Panc1 (cell line): ENCODE measurements around the gene RASL11B. TPM values are rescaled to one million over a fixed set of nuclear protein-coding genes. Genes with fewer than 3 reads are reported as not detected.

Experiments
- ATAC-seq: fragments of 200-7000 bp; cut with Tn5 transposase; 2 replicates; pipeline ENCODE4 v1.9.1; 2020; ENCODE audit warnings: mild to moderate bottlenecking, moderate library complexity
- BruUV-seq: library from RNA; stranded (reverse); fragments of 400-500 nt; replicated peaks from 2 replicates; lab custom pipeline; 2021; lab: Mats Ljungman, UMichigan
- CTCF ChIA-PET: fragments of 300-600 bp; sonication (Branson Sonifier 250); formaldehyde crosslinking; loops from one replicate; lab custom pipeline; 2022; ENCODE audit warnings: antibody characterized with exemption; lab: Charles Lee
- POLR2A ChIA-PET: fragments of 300-600 bp; sonication (Branson Sonifier 250); formaldehyde crosslinking; loops from one replicate; lab custom pipeline; 2022; ENCODE audit warnings: antibody characterized with exemption; lab: Charles Lee
- DNase-seq: peaks from one replicate; pipeline ENCODE4 v3.0.0-alpha.2; 2010; ENCODE audit warnings: low read depth, low spot score
- H3K27ac ChIP-seq: 2 replicates; pipeline ENCODE4 v1.5.1; 2011; ENCODE audit warnings: mild to moderate bottlenecking, low read length, inconsistent platforms
- H3K27me3 ChIP-seq: fragments of 200-500 bp; sonication (Bioruptor generic); 2 replicates; pipeline ENCODE4 v1.6.0; 2014; ENCODE audit warnings: low read length, inconsistent platforms; ENCODE audit not compliant: control insufficient read depth, insufficient read depth
- H3K36me3 ChIP-seq: fragments of 200-500 bp; sonication (Bioruptor generic); 2 replicates; pipeline ENCODE4 v1.5.1; 2014; ENCODE audit warnings: inconsistent platforms, mild to moderate bottlenecking, low read length, moderate library complexity; ENCODE audit not compliant: control insufficient read depth, insufficient read depth
- H3K4me1 ChIP-seq: 2 replicates; pipeline ENCODE4 v1.5.1; 2011; ENCODE audit warnings: inconsistent platforms, mild to moderate bottlenecking, low read length, moderate library complexity; ENCODE audit not compliant: control insufficient read depth, insufficient read depth
- H3K4me3 ChIP-seq, 2 experiments: 2 replicates each; pipeline ENCODE4 v1.5.1; 2011 to 2012; ENCODE audit warnings: low read depth in 2 of 2, low read length in 2 of 2, mild to moderate bottlenecking in 2 of 2, inconsistent platforms in 1 of 2, moderate library complexity in 1 of 2
- H3K9me3 ChIP-seq: fragments of 200-500 bp; sonication (Bioruptor generic); 2 replicates; pipeline ENCODE4 v1.5.1; 2014; ENCODE audit warnings: low read depth, mild to moderate bottlenecking, inconsistent platforms, low read length, moderate library complexity; ENCODE audit not compliant: control insufficient read depth, insufficient read depth
- POLR2AphosphoS5 ChIP-seq: IDR thresholded peaks from 2 replicates; pipeline ENCODE4 v1.6.1; 2012; ENCODE audit warnings: mild to moderate bottlenecking, low read depth, low read length, moderate library complexity
- SIN3A ChIP-seq: IDR thresholded peaks from 2 replicates; pipeline ENCODE4 v1.6.1; 2012; ENCODE audit warnings: low read depth, mild to moderate bottlenecking, low read length, moderate library complexity, borderline replicate concordance; ENCODE audit not compliant: insufficient read depth
- TCF7L2 ChIP-seq: IDR thresholded peaks from 2 replicates; pipeline ENCODE4 v1.6.1; 2011; ENCODE audit warnings: mild to moderate bottlenecking, low read depth, low read length, inconsistent platforms
- in situ Hi-C: cut with HindIII; loops from 2 replicates; pipeline ENCODE4 v1.10.0; 2016; ENCODE audit warnings: low sequenced_read_pairs, low pct_unique_long_range_greater_than_20kb
- intact Hi-C: fragments of 100-400 bp; cut with micrococcal nuclease; formaldehyde crosslinking; loops from one replicate; pipeline ENCODE4 v1.10.0; 2022; ENCODE audit not compliant: unreplicated experiment
- total RNA-seq: library from RNA; stranded (reverse); gene quantifications from one replicate; pipeline ENCODE4 v1.2.1, GENCODE V29; 2021; ENCODE audit not compliant: unreplicated experiment
- TF ChIP-seq, protein P1 (sequence below), 2 experiments: IDR thresholded peaks; 2 replicates each; pipeline ENCODE4 v1.6.1; 2011 to 2012; ENCODE audit warnings: low read depth in 2 of 2, control low read depth in 1 of 2, low read length in 1 of 2, mild to moderate bottlenecking in 1 of 2, moderate library complexity in 1 of 2; ENCODE audit not compliant: insufficient read depth in 1 of 2
- TF ChIP-seq, protein P2 (sequence below): fragments of 450-650 bp; IDR thresholded peaks from 2 replicates; pipeline ENCODE4 v1.5.1; 2017; ENCODE audit warnings: mild to moderate bottlenecking

RASL11B gene
- total RNA-seq, 1 experiment from 2014 or later = 0.21 TPM

DNA sequence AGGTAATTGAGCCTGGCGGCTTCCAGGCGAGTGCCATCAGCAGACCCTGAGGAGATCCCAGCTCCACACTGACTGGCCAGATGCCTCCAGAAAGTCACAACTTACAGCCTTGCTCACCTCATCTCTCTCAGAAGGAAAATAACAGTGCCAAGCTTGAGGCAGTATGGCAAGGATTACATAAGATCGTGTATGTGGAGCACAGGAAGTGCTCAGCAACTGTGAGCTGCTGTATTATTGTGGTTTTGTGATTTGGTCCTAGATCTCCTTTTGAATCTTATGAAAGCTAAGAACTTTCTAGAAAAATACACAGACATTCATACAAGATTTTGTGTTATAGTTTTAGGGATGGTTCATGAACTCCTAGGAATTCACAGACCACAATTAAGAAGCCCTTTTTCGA is 14.0 kb downstream of the RASL11B start:
- no peaks in the 10 kb centered on the region for H3K9me3 ChIP-seq
- H3K36me3 ChIP-seq = no peaks in the 10 kb centered on the region
- H3K4me3 ChIP-seq = no peak overlapping the region
- H3K27me3 ChIP-seq = no peaks in the 10 kb centered on the region
- DNase-seq = no peak
- H3K4me1 ChIP-seq = no peaks in the 10 kb centered on the region
- no peak for ATAC-seq
- ChIA-PET CTCF (no interaction called here), POLR2A (interaction anchor here (0.5 to 0.9 kb wide), 2 partner anchors 67 to 498 kb away, joined by 3 read pairs; no protein-coding TSS in a partner anchor)
- no peak overlapping the region for H3K27ac ChIP-seq
- intact Hi-C loops (no loop called here), in situ Hi-C loops (no loop called here)
- no TSS peak for BruUV-seq
- TF ChIP-seq, protein P1, sequence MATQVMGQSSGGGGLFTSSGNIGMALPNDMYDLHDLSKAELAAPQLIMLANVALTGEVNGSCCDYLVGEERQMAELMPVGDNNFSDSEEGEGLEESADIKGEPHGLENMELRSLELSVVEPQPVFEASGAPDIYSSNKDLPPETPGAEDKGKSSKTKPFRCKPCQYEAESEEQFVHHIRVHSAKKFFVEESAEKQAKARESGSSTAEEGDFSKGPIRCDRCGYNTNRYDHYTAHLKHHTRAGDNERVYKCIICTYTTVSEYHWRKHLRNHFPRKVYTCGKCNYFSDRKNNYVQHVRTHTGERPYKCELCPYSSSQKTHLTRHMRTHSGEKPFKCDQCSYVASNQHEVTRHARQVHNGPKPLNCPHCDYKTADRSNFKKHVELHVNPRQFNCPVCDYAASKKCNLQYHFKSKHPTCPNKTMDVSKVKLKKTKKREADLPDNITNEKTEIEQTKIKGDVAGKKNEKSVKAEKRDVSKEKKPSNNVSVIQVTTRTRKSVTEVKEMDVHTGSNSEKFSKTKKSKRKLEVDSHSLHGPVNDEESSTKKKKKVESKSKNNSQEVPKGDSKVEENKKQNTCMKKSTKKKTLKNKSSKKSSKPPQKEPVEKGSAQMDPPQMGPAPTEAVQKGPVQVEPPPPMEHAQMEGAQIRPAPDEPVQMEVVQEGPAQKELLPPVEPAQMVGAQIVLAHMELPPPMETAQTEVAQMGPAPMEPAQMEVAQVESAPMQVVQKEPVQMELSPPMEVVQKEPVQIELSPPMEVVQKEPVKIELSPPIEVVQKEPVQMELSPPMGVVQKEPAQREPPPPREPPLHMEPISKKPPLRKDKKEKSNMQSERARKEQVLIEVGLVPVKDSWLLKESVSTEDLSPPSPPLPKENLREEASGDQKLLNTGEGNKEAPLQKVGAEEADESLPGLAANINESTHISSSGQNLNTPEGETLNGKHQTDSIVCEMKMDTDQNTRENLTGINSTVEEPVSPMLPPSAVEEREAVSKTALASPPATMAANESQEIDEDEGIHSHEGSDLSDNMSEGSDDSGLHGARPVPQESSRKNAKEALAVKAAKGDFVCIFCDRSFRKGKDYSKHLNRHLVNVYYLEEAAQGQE (IDR thresholded peaks at IDR 0.05; ENCODE audit: insufficient read depth in 1 of 2, low read depth in 2 of 2, low read length in 1 of 2) = no peak
- TF ChIP-seq TCF7L2 (no peak), SIN3A (no peak), POLR2AphosphoS5 (no peak)
- TF ChIP-seq, protein P2, sequence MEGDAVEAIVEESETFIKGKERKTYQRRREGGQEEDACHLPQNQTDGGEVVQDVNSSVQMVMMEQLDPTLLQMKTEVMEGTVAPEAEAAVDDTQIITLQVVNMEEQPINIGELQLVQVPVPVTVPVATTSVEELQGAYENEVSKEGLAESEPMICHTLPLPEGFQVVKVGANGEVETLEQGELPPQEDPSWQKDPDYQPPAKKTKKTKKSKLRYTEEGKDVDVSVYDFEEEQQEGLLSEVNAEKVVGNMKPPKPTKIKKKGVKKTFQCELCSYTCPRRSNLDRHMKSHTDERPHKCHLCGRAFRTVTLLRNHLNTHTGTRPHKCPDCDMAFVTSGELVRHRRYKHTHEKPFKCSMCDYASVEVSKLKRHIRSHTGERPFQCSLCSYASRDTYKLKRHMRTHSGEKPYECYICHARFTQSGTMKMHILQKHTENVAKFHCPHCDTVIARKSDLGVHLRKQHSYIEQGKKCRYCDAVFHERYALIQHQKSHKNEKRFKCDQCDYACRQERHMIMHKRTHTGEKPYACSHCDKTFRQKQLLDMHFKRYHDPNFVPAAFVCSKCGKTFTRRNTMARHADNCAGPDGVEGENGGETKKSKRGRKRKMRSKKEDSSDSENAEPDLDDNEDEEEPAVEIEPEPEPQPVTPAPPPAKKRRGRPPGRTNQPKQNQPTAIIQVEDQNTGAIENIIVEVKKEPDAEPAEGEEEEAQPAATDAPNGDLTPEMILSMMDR = no peak

DNA sequence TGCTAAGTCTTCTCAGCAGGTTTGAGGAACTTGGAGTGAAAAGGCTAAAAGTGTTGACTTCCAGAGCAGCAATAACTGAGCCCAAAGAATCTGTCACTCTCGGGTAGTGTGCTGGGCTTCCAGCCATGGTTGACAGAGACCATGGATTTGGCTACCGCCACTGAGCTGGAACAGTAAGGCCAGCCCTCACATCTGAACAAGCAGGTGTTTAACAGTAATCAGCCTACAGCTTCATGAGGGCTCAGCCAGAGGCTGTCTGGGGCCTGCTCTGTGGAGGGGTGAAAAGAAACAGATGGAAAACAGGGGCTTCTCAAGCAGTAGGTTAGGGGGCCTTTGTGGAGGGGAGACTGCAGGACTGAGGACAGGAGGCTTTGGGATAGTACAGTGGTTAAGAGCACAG is 14.9 kb downstream of the RASL11B start:
- POLR2A ChIA-PET = interaction anchor here (0.9 kb wide), 1 partner anchor 66 kb away, joined by 3 read pairs; no protein-coding TSS in a partner anchor
- no peaks in the 10 kb centered on the region for H3K4me1 ChIP-seq
- no peak for TF ChIP-seq POLR2AphosphoS5
- TF ChIP-seq, protein P2 = no peak
- TF ChIP-seq, protein P1 (IDR thresholded peaks at IDR 0.05; ENCODE audit: insufficient read depth in 1 of 2, low read depth in 2 of 2, low read length in 1 of 2) = no peak
- TF ChIP-seq TCF7L2 = no peak
- TF ChIP-seq SIN3A = no peak
- no peak overlapping the region for H3K4me3 ChIP-seq
- no TSS peak for BruUV-seq
- intact Hi-C loops = no loop called here
- H3K36me3 ChIP-seq = no peaks in the 10 kb centered on the region
- H3K27me3 ChIP-seq = no peaks in the 10 kb centered on the region
- in situ Hi-C loops = no loop called here
- no peaks in the 10 kb centered on the region for H3K9me3 ChIP-seq
- CTCF ChIA-PET = no interaction called here
- ATAC-seq = no peak
- DNase-seq = no peak
- no peak overlapping the region for H3K27ac ChIP-seq
